Tibial artery (tissue), 4 donors: ENCODE measurements around the gene POU2F2.

ENCODE experiments used
- DNase-seq, 2 donors: peaks; one replicate each; pipeline ENCODE4 v3.0.0-alpha.2; 2019
- H3K27ac ChIP-seq, 2 donors: fragments of 200-600 bp; sonication (generic) in 1 of 2; 1 replicate in 1 of 2; 2 replicates in 1 of 2; pipeline ENCODE4 v1.5.1; 2018 to 2019; ENCODE audit warnings: mild to moderate bottlenecking in 1 of 2
- H3K27me3 ChIP-seq, 2 donors: fragments of 200-600 bp; sonication (generic) in 1 of 2; one replicate each; pipeline versions ENCODE4 v1.5.1 to v1.6.0; 2016 to 2019
- H3K36me3 ChIP-seq, 3 donors: fragments of 200-600 bp; sonication (generic) in 2 of 3; one replicate each; pipeline ENCODE4 v1.5.1; 2016 to 2019; ENCODE audit warnings: mild to moderate bottlenecking in 2 of 3
- H3K4me1 ChIP-seq, 4 donors: fragments of 200-600 bp; sonication (generic) in 2 of 4; 1 replicate in 3 of 4; 2 replicates in 1 of 4; pipeline ENCODE4 v1.5.1; 2016 to 2019
- H3K4me3 ChIP-seq, 2 donors: fragments of 200-600 bp; sonication (generic) in 1 of 2; 1 replicate in 1 of 2; 2 replicates in 1 of 2; pipeline ENCODE4 v1.5.1; 2018 to 2019; ENCODE audit warnings: mild to moderate bottlenecking in 2 of 2
- H3K9me3 ChIP-seq, 3 donors: fragments of 200-600 bp; sonication (generic) in 1 of 3; one replicate each; pipeline ENCODE4 v1.5.1; 2016 to 2019
- CTCF ChIP-seq, 2 experiments: fragments of 200-600 bp in 1 of 2; fragments of 450-650 bp in 1 of 2; IDR thresholded peaks; one replicate each; pipeline ENCODE4 v1.5.1; 2017 to 2019; ENCODE audit warnings: antibody characterized with exemption in 2 of 2, mild to moderate bottlenecking in 1 of 2, moderate library complexity in 1 of 2
- intact Hi-C: fragments of 100-400 bp; cut with DNase I; formaldehyde crosslinking; loops from one replicate; pipeline ENCODE4 v1.15.0; 2023; ENCODE audit warnings: low total_unique reads

POU2F2 gene

GRCh38 chr19:42126574-42126973, 5.7 kb downstream of the POU2F2 start:
- intact Hi-C loops: no loop called here
- Histone ChIP-seq H3K9me3 (no peaks in the 10 kb centered on the region), H3K4me1 (no peaks in the 10 kb centered on the region), H3K4me3 (no peak overlapping the region), H3K36me3 (no peaks in the 10 kb centered on the region), H3K27me3 (peaks cover 0 to 24% of the 10 kb centered on the region in 2 donors), H3K27ac (no peak overlapping the region)
- no peak for TF ChIP-seq CTCF (IDR thresholded peaks at IDR 0.05)
- no peak for DNase-seq

DNA sequence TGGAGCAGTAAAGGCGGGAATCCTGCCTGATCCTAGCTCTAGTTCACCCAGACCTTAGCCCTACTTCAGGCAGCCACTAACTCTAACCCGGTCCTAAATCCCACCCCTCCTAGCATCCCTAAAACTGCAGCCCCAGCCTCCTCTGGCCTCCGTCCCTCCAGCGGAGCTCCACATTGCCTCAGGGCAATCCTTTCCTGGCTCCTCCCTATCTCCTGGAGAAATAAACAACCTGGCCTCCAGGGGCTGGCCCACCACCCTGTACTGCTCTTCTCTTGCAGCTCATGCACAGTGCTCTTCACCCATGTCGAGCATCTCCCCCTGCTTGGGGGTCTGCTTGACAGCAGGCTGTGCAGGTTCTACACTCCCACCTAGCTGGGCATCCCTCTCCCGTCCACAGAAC, 6.7 kb downstream of the POU2F2 start:
- peaks cover 0 to 13% of the 10 kb centered on the region in 2 donors for H3K27me3 ChIP-seq
- H3K9me3 ChIP-seq: no peaks in the 10 kb centered on the region
- no peak overlapping the region for H3K27ac ChIP-seq
- TF ChIP-seq CTCF (IDR thresholded peaks at IDR 0.05): no peak
- no peak for DNase-seq
- H3K4me3 ChIP-seq: no peak overlapping the region
- H3K36me3 ChIP-seq: no peaks in the 10 kb centered on the region
- intact Hi-C loops: no loop called here
- H3K4me1 ChIP-seq: no peaks in the 10 kb centered on the region

- peaks cover 0 to 2% of the 10 kb centered on the region in 2 donors for H3K27me3 ChIP-seq
Observed at GRCh38 chr19:42124386-42124901, 7.8 kb downstream of the POU2F2 start.

GRCh38 chr19:42123765-42124164, 8.5 kb downstream of the POU2F2 start:
- no peak for DNase-seq

More at GRCh38 chr19:42124386-42124901, 7.8 kb downstream of the POU2F2 start:
- no peak for TF ChIP-seq CTCF (IDR thresholded peaks at IDR 0.05)
- DNase-seq: no peak
- H3K36me3 ChIP-seq: no peaks in the 10 kb centered on the region
- no peaks in the 10 kb centered on the region for H3K4me1 ChIP-seq
- H3K27ac ChIP-seq: no peak overlapping the region
- no peak overlapping the region for H3K4me3 ChIP-seq
- intact Hi-C loops: no loop called here
- H3K9me3 ChIP-seq: no peaks in the 10 kb centered on the region

DNA sequence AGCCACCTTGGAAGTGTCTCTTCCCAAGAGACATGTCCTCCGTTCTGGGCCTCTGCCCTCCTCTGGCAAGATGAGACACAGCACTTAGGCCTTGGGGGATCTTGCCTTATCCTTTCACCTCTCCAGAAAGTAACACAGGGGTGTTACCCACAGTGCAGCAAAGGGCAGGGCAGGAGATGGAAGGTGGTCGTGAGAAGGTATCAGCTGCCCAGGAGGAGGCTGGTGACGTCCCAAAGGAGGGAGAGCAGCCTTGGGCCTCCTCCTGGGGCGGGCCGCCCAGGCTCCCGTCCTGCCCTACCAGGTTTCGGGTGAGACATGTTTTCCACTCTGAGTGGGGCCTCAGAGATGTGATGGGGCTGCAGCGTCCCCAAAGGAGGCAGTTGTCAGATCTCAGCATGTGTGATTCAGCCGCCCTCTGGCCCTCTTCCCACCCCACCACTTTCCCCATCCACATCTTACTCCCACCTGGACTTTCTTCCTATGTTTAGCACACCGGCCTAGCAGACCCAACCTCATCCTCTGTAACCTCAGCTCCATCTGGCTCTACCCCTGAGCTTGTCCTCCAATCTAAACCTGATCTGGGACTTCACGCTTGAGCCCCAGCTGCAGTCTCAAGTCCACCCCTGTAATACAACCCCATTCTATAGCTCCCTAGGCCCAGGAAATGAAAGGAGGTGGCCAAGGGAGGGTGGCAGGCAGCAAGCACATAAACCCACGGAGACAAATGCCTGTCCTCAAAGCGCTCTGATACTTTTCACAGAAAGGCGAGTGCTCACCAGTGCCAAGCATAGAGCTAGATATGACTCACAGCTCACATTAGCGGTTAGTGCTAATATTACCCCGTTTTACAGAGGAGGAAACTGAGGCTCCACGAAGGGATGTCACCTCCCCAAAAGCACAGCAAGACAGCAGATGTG, 9.3 kb downstream of the POU2F2 start:
- Histone ChIP-seq H3K36me3 (no peaks in the 10 kb centered on the region), H3K9me3 (no peaks in the 10 kb centered on the region), H3K4me1 (no peaks in the 10 kb centered on the region), H3K27me3 (no peaks in the 10 kb centered on the region), H3K27ac (no peak overlapping the region), H3K4me3 (no peak overlapping the region)
- no peak for DNase-seq
- intact Hi-C loops: no loop called here
- no peak for TF ChIP-seq CTCF (IDR thresholded peaks at IDR 0.05)

More at GRCh38 chr19:42123765-42124164, 8.5 kb downstream of the POU2F2 start:
- H3K9me3 ChIP-seq: no peaks in the 10 kb centered on the region
- no peaks in the 10 kb centered on the region for H3K4me1 ChIP-seq
- TF ChIP-seq CTCF (IDR thresholded peaks at IDR 0.05): no peak
- H3K27me3 ChIP-seq: no peaks in the 10 kb centered on the region
- intact Hi-C loops: no loop called here
- no peaks in the 10 kb centered on the region for H3K36me3 ChIP-seq
- H3K27ac ChIP-seq: no peak overlapping the region
- no peak overlapping the region for H3K4me3 ChIP-seq
